Retina (tissue), 1 donor: Measurements from ENCODE around the gene CAMTA2.
"Not testable (repeated sequence)": the region's sequence is repeated elsewhere in the genome, so short reads cannot be mapped to it uniquely, and the experiment has no call there.

Source experiments
- DNase-seq: peaks from one replicate; pipeline ENCODE4 v3.0.0-alpha.2; 2016

The CAMTA2 gene

GRCh38 chr17:4945944-4946280 is 41.6 kb downstream of the CAMTA2 start:
- DNase-seq, result no peak

GRCh38 chr17:4945176-4945943 is 42.1 kb downstream of the CAMTA2 start:
- no peak for DNase-seq

- no peak for DNase-seq
Measured at GRCh38 chr17:4944554-4945175, 42.8 kb downstream of the CAMTA2 start.

GRCh38 chr17:4944163-4944553 is 43.3 kb downstream of the CAMTA2 start:
- DNase-seq, result no peak

GRCh38 chr17:4942760-4943508 is 44.5 kb downstream of the CAMTA2 start:
- no peak for DNase-seq

GRCh38 chr17:4941319-4941610 is 46.2 kb downstream of the CAMTA2 start:
- no peak for DNase-seq

GRCh38 chr17:4940555-4941318 is 46.7 kb downstream of the CAMTA2 start:
- no peak for DNase-seq

GRCh38 chr17:4939796-4940554 is 47.5 kb downstream of the CAMTA2 start, which contains the start of the genes RNF167 and SLC25A11:
RNF167 (plus strand) TSS chr17:4940268; CDS start chr17:4940910, 642 bp downstream.
SLC25A11 (minus strand) TSS chr17:4940046; CDS start chr17:4939910, 136 bp downstream.
- DNase-seq, result peak; percentile 99

GRCh38 chr17:4939546-4939795 is 48.0 kb downstream of the CAMTA2 start:
- no peak for DNase-seq

GRCh38 chr17:4938688-4939545 is 48.6 kb downstream of the CAMTA2 start:
- DNase-seq, result no peak

GRCh38 chr17:4938069-4938491 is 49.4 kb downstream of the CAMTA2 start:
- no peak for DNase-seq

- no peak for DNase-seq
Measured at GRCh38 chr17:4937553-4937952, 49.9 kb downstream of the CAMTA2 start.

GRCh38 chr17:4936436-4936835 is 51.0 kb downstream of the CAMTA2 start:
- DNase-seq, result no peak

- no peak for DNase-seq
Measured at GRCh38 chr17:4935650-4936049, 51.8 kb downstream of the CAMTA2 start.

GRCh38 chr17:4934173-4934979 is 53.1 kb downstream of the CAMTA2 start:
- no peak for DNase-seq

- DNase-seq, result no peak
Measured at GRCh38 chr17:4933646-4934045, 53.8 kb downstream of the CAMTA2 start.

- no peak for DNase-seq
Measured at GRCh38 chr17:4932756-4933155, 54.7 kb downstream of the CAMTA2 start.

GRCh38 chr17:4931963-4932362 is 55.5 kb downstream of the CAMTA2 start, which contains the start of gene GP1BA:
GP1BA (plus strand) TSS chr17:4932277; CDS start chr17:4932605, 328 bp downstream.
- DNase-seq, result no peak

GRCh38 chr17:4928881-4929280 is 58.6 kb downstream of the CAMTA2 start:
- no peak for DNase-seq

GRCh38 chr17:4926577-4927335 is 60.7 kb downstream of the CAMTA2 start:
- not testable (repeated sequence) for DNase-seq
